ENCODE data around the gene ATAD3B.

- TF ChIP-seq CTCF (IDR thresholded peaks at IDR 0.05; ENCODE audit: extremely low read depth in 1 of 2, insufficient read depth in 1 of 2, low read depth in 1 of 2, low read length in 2 of 2), result no peak
- TF ChIP-seq POLR2A (IDR thresholded peaks at IDR 0.05; ENCODE audit: low read depth, low read length), result no peak
Observed at GRCh38 chr1:1536938-1537546, 65.5 kb downstream of the ATAD3B start.
